Activated CD4-positive, CD25-positive, alpha-beta regulatory T cell (primary cell): ENCODE results near the gene SMAD7.

ENCODE experiments used
- DNase-seq, 4 experiments: peaks; one replicate each; lab custom pipeline; 2025; lab: John Stamatoyannopoulos, UW

SMAD7 gene

DNA sequence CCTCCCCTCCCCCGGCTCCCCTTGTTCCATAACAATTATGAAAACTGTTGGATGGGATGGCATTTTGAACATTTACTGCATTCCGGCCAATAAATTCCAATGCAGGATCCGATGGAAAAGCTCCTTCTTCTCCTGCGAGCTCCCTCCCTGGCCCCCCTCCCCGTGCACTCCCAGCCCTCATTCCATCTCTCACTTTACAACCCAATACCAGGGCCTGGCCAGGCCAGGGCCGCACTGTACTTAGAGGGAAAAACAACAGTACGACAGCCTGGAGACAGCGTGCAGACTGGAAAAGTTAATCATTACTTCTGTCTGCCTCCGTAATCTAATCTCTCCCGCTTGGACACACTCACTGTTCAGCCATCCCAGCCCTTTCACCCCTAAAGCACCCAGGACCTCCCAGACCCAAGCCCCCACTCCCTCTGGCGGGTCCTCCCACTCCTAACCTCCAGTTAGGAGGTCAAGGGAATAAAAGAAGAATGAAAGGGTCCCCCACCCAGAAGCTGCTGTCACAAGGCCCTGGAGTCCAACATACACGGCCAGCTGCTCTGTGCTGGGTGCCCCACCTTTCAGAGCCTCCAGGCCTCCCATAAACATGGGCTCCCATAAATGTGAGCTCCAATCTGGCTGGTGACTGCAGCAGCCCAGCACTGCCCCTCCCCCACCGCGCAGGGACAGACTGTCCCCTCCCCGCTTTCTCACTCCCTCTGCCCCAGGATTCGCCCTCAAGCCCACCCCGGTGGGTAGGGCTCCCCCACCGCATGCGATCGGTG lies 20.6 kb downstream of the SMAD7 start:
- no peak for DNase-seq

DNA sequence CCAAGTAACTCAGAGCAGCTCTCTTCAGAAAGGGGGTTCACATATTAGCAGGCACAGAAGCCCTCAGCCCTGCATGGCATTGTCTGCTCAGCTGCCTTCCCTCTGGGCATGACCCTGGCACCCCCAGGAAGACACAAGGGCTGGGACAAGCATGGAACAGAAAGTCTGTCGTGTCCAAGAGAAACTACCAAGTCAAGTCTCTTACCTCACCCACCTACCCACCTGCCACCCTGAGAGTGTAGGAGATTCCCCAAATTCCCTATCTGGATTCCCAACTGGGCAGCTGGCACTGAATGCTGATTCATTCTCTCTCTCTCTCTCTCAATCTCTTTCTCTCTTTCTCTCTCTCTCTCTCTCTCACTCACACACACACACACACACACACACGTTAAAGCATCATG lies 21.6 kb downstream of the SMAD7 start:
- DNase-seq: no peak

DNA sequence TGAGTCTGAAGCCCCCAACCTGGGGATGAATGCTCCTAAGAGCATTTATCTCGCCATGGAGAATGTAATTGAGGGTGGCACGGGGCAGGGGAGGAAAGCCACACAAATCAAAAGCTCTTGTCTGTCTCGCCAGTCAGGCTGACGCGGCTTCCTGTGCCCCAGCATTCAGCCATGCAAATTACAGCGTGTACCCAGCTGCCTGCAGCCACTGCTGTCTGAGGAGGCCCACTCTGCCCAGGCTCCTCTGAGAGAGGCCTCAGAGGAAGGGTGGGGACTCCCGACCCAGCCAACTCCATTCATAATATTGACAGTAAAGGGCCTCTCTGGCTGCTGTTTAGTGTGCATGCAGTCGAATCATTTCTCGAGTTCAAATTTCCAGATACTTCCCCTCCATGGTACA lies 22.0 kb downstream of the SMAD7 start:
- peak; percentile 13 to 62 (median 36) for DNase-seq

DNA sequence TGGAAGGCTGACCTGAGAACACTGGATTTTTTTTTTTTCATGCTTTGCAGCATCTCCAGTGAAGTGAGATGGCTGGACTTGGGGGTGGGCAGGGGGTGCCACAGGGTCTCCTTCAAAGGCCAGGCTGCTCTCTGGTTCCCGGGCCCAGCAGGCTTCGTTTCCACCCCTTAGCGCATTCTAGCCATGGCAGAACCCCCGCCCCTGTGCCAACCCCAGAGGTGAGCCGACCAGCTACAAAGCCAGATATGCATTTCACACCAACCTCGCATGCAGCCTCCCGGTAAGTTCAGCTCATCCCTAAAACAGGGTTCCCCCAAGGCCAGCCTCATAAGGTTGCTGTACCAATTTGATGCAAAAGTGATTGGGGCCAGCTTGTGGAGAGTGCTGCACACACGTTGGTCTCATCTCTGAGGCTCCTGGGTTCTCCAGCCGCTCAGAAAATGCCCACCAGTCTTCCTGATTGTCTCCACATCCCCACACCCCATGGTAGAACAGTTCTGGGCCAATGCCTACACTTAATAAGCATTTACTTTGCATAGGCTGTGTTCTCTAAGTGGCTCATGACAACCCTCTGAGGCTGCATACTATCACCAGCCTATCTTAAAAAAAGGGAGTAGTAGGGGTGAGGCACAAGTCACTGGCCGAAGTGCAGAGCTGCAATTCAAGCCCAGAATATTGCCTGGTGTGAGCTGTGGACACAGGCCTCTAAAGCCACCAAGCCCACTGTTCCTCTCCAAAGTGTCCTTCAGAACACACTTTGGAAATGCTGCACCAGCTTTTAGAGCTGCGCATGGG lies 23.3 kb downstream of the SMAD7 start:
- DNase-seq: no peak

DNA sequence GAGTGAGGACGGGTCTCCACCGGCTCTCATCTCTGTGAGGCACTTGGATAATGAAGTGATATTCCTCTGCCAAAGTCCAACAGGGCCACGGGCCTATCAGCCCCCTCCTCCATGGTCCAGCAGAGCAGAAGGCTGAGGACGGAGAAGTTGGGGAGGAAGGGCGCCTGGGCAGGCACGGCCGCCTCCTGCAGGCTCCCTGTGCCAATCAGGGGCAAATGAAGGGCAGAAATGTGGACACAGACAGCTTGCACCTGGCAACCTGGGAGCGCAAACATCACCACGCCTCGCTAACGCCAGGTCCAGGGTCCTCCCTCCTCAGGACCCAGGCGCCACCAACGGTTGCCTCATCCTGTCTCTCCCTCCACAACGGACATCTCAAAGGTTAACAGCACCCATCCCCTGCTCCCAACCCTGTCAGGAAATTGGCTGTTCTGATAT lies 24.3 kb downstream of the SMAD7 start:
- no peak for DNase-seq

DNA sequence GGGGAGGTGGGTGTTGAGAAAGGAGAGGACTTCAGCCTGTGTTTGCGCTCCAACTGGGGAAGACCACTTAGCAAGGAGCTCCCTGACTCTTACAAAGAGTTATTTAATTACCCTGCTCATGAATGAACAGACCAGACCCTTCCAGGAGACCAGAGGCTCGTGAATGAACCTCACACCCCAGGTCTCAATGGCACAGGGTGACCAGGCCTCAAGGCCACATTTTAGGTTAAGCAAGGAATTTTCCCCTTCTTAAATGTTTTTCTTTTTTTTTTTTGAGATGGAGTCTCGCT lies 25.3 kb downstream of the SMAD7 start:
- no peak for DNase-seq

DNA sequence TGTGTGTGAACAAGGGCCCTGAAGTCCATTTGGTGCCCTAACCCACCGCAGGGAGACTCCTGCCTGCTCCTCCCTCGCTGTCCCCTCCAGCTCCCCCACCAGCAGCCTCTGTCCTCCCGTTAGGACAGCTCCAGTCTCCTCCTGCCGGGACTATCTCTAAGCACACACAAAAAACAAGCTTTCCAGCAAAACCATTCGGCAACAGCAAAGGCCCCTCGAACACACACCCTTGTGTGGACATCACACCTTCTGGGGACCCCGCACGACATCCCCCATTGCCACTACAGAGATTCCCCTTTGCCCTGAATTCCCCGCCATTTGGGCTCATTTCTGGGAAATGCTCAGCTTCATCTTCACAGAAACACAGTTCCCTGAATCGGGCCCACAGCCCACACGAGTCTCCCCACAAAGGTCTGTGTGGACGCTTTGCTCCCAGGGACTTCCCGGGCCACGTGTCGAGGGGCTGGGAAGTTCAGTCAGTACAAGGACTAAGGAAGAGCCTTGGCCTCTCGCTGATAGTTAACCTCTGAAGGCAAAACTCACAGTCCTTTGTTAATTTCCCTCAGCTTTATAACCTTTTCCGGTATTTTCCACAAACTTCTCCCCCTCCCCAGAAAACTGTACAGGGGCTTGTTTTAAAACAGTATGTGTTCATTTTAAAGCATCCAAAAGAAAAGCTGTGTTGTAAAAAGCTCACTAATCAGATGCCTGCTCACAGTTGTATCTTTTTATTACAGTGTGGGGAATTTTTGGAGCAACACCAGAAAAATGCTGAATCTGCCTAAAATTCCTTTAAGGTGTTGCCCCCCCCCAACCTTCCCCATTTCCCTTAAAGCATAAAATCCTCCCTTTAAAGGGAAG lies 25.9 kb downstream of the SMAD7 start:
- no peak for DNase-seq

DNA sequence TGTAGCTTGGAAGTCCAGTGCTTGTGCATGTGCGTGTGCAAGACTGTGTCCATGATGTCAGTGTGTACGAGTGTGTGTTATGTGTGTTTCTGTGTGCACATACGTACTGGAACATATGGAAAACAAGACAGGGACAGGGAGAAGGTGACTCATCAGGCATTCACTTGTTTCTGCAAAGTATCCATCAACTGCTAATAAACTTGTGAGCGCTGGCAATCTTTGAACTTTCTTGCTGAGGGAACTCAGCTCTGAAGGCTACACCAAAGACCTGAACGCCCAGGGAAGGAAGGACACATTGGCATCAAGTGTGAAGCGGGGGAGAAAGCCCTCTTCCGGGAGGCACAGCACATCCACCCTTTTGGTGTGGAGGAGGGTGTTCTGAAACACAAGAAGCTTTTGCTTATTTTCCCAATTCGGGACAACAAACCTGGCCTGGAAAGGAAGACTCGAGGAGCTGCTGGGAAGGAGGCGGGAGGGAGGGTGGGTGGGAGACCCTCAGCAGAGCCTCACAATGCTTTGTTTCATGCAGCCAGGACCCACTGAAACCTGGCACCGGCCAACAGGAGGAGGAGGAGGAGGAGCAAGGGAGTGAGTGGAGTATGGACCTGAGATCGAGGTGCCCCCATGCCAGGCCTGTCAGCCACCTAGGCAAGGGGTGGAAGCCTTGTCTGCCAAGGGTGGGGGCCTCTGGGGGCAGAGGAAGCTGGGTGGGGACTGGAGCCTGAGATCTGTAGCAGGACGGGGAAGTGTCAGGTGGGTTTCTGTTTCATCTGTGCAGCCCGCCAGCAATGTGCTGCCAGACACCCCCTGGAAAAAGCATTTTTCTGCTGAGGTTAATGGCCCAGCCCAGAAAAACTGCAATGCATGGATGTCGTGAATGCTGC lies 26.8 kb downstream of the SMAD7 start:
- DNase-seq: no peak

DNA sequence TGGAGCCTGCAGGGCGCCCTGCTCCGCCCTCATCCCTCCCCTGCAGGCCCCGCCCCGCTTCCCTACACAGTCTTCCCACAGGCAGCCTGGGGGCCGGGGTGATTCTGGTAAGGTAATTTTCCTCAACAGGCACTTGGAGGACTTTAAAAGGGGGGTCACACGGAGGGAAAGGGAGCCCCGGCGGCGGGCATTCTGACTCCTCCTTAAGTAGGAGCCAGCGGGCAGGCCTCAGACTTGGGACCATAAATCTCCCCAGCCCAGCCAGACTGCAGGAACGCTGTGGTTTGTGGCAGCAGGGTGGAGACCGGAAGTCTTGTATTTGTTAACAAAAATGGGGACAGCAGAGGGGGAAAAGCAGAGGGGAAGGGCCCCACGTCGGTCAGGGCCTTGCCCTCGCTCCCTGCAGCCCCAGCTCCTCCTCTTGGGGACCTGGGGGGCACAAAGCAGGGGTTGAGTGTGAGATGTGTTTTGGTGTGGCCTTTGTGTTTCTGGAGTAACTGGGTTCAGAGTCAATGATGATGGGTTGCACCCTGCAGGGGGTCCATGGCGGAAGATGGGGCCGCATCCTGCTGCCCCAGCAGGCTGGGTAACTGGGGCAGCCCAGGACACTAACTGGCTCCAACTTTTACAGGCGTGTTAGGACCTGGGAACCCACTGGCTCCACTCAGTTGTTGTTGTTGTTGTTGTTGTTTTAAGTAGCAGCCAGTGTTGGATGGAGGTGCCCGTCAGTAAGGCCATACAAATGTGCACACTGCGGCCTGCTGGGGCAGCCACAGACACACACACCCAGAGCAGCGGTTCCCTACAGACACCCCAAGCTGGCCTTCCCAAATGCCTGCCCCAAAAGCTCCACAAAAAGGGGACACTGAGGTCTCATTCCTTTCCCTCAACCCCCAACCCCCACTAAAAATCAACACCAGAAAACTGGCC lies 27.7 kb downstream of the SMAD7 start:
- DNase-seq: no peak

DNA sequence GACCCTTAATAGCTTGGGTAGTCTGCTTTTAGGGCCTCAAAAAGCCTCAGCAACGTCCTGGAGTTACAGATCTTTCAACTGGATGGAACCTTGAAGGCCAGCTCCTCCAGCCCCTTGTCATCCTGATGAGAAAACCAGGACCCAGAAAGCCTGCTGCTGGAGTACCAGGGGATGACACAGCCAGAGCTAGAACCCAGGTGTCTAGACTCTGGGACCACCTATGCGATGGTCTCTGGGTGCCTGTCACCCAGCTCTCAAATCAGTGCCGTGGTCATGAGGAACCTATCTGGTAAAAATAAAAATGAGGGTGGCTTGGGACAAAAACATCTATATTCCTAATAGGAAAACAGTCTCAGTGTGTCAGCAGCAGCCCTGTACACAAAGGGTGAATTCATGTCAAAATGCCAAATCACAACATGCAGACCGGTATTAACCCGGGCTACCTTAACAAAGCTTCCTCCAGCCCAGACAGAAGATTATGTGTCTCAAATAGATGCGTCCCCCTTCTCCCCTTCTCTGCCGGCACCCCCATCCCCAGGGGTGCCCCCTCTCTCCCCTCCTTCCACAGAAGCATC lies 28.5 kb downstream of the SMAD7 start:
- no peak for DNase-seq

DNA sequence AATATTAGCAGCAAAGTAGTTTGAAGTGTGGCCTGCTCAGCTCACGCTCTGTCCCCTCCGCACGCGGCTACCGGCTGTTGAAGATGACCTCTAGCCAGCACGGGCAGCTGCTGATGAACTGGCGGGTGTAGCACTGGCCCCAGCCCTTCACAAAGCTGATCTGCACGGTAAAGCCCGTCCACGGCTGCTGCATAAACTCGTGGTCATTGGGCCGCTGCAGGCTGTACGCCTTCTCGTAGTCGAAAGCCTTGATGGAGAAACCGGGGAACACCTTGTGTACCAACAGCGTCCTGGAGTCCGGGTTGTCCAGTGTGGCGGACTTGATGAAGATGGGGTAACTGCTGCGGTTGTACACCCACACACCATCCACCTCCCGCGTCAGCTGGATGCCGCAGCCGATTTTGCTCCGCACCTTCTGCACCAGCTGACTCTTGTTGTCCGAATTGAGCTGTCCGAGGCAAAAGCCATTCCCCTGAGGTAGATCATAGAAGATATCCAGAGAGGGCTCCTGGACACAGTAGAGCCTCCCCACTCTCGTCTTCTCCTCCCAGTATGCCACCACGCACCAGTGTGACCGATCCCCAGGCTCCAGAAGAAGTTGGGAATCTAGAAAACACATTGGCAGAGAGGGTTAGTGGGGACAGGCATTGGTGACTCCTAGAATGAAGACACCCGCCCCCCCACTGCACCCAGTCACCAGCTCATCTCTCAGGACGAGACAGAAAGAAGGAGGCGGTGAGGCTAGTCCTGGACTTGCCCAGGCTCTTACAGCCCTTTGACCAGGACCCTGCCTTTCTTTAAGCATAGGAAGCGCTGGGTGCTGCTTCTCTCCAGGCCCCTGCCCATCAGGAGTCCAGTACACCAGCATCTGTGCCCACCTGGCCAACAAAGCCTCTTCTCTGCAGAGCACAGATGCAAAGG lies 29.2 kb downstream of the SMAD7 start:
- no peak for DNase-seq

DNA sequence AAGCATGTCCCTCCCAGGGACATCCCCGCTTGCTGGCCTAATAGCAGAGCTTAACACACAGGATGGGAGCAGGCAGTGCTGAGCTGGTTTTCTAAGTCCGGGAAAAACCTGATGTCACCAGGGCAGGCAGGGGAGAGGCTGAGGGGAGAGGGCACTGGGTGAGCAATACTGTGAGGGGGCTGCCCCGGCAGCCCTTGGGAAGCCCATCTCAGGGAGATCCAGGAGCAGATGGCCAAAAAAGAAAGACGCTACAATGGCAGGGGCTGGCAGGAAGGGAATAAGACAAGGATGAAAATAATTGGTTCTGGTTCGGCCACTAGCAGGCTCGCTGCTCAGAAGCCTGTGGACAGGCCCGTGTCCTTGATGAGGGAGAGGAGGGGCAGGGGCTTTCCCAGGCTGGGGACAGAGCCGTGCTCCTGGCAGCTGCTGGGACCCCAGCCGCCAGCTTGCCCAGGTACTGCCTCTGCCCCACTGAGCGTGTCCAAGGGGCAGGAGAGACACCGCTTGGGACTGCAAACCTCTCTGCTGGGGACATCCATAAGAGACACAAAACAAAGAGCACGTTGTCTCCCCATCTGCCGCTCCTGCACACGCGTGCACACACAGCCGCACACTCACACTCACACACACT lies 30.2 kb downstream of the SMAD7 start:
- no peak for DNase-seq

DNA sequence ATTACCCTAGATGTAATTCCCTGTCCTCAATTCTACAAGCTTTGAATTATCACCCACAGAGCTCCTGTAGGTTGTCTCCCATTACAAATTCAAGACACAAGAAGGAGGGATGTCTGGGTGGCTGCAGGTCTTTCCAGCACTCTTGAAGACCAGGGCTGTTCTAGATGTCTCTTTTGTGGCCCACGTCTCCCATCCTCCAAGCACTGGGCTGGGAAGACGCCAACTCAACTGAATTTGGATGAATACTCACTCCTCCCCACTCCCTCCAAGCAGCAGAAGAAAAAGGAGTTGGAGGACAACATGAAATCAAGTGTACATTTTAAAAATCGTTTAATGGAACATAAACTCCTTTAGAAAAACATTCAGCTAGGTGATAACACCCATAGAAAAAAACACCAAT lies 31.2 kb downstream of the SMAD7 start:
- DNase-seq: no peak

DNA sequence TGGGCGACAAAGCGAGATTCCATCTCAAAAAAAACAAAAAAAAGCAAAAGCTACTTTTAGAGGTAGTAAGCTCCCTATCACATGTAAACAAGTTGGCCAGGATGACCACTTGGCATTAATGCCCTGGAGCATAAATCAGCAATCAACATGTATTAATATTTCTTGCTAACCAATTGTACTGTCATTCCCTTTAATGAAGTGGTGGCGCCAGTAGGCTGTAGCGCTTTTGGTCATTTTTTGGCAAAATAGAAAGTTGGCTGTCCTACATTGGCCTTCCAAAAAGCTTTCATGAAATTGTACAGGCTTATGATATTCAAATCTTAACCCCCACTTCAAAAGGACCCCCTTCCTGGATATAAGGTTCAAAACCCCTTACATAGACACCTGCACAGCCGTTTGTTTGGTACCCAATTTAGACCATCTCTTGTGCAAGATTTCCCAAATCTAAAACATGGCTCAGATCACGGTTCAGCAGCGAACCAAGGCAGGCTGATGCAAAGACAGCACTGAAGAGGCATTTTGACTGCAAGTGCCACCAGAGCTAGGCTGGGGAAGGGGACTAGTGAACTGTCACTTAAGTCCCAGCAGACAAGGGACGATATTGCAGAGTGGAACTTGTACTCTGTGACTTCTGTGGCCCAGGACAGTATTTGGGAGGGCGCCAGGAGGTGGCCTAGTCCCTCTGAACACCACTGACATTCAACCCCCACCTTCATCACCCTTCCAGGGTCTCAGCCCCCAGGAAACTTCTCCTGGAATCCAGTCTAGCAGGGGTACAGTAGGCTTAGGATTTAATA lies 31.9 kb downstream of the SMAD7 start:
- DNase-seq: no peak

DNA sequence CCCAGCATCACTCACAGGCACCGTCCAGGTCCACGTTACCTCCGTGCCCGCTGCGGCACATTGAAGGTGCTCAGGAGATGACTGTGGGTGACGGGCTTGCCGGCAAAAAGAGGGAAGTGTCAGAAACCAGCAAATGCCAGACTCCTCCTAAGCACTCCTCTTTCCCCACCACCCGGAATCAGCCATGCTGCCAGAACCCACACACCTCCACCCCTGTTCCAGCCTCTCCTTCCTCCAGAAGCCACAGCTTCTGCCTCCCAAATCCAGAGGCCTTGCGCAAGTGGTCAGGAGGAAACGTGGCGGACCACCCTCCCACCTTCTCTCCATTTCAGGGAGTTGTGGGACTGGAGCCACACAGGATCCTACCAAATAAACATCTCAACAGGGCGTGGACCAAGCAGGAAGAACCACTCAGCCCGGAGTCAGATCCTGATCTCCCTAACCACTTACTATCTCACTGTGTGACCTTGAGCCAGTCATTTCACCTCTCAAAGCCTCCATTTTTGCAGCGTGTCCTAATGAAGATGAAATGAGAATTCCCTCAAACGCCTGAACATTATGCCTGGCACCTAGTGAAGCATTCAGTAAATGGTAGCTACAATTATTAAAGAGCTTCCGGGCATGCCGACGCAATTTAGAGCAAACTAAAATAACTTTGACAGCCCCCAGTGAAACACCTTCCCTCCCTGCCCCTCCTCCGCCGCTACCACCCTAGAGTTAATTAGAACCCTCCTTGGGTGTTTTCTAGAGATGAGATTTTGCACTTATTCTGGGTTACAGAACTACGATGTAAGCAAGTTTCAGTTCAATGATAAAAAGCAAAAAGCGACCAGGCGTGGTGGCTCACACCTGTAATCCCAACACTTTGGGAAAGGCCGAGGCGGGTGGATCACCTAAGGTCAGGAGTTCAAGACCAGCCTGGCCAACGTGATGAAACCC lies 32.9 kb downstream of the SMAD7 start:
- no peak for DNase-seq

DNA sequence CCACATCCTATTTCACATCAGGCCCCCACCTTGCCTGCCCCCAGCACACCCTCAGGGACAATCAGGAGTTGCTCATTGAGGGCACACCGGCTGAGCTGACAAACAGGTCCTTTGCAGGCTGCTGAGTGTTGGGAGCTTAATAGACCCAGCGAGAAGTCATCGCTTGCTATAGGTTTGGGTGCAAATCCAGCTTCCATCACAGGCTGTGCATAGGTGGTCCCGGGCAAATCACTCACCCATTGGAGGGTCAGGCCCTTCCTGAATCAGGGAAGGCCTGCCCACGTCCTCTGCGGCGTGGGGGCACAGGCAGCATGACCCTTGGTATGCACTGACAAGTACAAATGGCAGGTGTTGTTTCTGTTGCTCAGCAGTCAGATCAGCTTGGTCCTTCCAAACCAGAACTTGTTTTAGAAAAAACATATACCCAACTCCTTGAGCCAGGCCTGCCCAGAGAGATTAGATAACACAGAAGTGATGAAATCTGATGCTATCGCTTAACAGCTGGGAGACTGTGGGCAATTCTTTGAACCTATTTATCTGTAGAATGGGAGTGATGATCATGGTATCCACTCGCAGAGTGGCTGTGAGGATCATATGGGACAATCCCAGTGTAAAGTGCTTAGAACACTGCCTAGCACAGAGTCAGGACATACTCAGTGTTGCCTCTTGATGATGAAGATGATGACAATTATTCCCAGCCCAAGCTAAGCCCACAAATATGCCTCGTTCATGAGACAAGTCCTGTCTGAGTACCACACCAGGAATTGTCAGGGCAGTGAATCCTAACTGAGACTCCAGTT lies 34.9 kb downstream of the SMAD7 start:
- DNase-seq: no peak
